ENCODE data around the gene MAB21L1. TPM values are rescaled to one million over a fixed set of nuclear protein-coding genes. Genes with fewer than 3 reads are reported as not detected.

MAB21L1 gene
- total and polyA plus RNA-seq, 2 experiments from 2014 or later, result 0.78 TPM; not detected in 1

DNA sequence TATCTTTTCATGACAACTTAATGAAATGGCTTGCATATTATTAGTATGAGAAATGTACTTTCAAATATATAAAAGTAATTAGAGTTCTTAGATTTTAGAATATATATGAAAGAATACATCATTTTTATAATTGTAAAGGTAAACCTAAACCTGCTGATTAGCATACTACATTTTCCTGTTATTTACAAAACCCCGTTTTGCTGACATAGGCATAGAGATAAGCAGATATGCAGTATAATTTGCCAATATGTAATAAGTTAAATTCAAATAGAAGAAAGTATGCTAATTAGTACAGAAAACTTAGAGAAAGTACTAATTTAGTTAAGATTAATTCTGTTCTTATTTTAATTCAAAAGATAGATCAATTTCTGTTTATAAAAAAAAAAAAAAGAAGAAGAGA lies 21.5 kb downstream of the MAB21L1 start:
- no peaks in the 10 kb centered on the region for H3K4me1 Mint-ChIP-seq
- no peaks in the 10 kb centered on the region for H3K36me3 ChIP-seq (ENCODE audit: insufficient read depth)
- no peak overlapping the region for H3K4me2 ChIP-seq
- no peaks in the 10 kb centered on the region for H3K27me3 ChIP-seq (ENCODE audit: insufficient read depth)
- H3K27ac ChIP-seq (ENCODE audit: low read depth), result no peak overlapping the region
- H3K9me3 Mint-ChIP-seq, result no peaks in the 10 kb centered on the region
- ATAC-seq (no peak), DNase-seq (ENCODE audit: low spot score) (no peak)
- H3F3A ChIP-seq (replicated peaks; ENCODE audit: low read depth), result no peaks in the 10 kb centered on the region
- H3K4me1 ChIP-seq (ENCODE audit: insufficient read depth), result no peaks in the 10 kb centered on the region
- no peak overlapping the region for H3K4me3 ChIP-seq
- H3K36me3 Mint-ChIP-seq (ENCODE audit: low read depth), result no peaks in the 10 kb centered on the region
- H3K79me2 ChIP-seq (replicated peaks; ENCODE audit: insufficient read depth), result no peaks in the 10 kb centered on the region
- H3K4me3 Mint-ChIP-seq, result no peak overlapping the region
- H3K27me3 Mint-ChIP-seq (ENCODE audit: insufficient read depth, low read depth, poor library complexity), result no peaks in the 10 kb centered on the region
- TF ChIP-seq NANOG (IDR thresholded peaks at IDR 0.05; ENCODE audit: borderline replicate concordance), result no peak
- no peak for TF ChIP-seq EZH2 (IDR thresholded peaks at IDR 0.05; ENCODE audit: low read depth, unreplicated experiment)
- H4K20me1 ChIP-seq (replicated peaks; ENCODE audit: insufficient read depth), result no peaks in the 10 kb centered on the region
- no peaks in the 10 kb centered on the region for H3K9me2 ChIP-seq (ENCODE audit: insufficient read depth)
- H3K27ac Mint-ChIP-seq, result no peak overlapping the region
- no peak overlapping the region for H2AFZ ChIP-seq

DNA sequence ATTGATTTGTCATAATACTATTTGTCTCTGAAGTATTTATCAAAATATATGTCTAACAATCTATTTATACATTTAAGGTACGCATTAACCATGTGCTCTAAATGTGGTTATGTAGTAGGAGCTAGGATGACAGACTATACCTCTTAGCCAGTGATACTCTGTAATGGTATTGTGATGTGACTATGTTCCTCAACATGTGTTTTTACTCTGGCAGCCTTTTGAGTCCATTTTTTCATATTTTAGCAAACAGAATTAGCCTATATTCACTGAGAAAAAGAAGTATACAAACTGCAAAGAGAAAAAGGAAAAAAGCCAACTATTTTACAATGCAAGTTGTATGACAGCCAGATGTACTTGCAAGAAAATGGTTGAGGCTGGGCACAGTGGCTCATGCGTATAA lies 26.7 kb downstream of the MAB21L1 start:
- Histone ChIP-seq H3K9me2 (ENCODE audit: insufficient read depth) (no peaks in the 10 kb centered on the region), H4K20me1 (replicated peaks; ENCODE audit: insufficient read depth) (no peaks in the 10 kb centered on the region), H3K4me2 (no peak overlapping the region), H2AFZ (no peak overlapping the region), H3K36me3 (ENCODE audit: insufficient read depth) (no peaks in the 10 kb centered on the region), H3F3A (replicated peaks; ENCODE audit: low read depth) (no peaks in the 10 kb centered on the region), H3K27ac (ENCODE audit: low read depth) (no peak overlapping the region), H3K27me3 (ENCODE audit: insufficient read depth) (no peaks in the 10 kb centered on the region), H3K4me1 (ENCODE audit: insufficient read depth) (no peaks in the 10 kb centered on the region), H3K4me3 (no peak overlapping the region), H3K79me2 (replicated peaks; ENCODE audit: insufficient read depth) (no peaks in the 10 kb centered on the region)
- ATAC-seq, result no peak
- Mint-ChIP-seq H3K4me3 (no peak overlapping the region), H3K9me3 (no peaks in the 10 kb centered on the region), H3K27me3 (ENCODE audit: insufficient read depth, low read depth, poor library complexity) (no peaks in the 10 kb centered on the region), H3K36me3 (ENCODE audit: low read depth) (no peaks in the 10 kb centered on the region), H3K27ac (no peak overlapping the region), H3K4me1 (no peaks in the 10 kb centered on the region)
- TF ChIP-seq, protein P1, sequence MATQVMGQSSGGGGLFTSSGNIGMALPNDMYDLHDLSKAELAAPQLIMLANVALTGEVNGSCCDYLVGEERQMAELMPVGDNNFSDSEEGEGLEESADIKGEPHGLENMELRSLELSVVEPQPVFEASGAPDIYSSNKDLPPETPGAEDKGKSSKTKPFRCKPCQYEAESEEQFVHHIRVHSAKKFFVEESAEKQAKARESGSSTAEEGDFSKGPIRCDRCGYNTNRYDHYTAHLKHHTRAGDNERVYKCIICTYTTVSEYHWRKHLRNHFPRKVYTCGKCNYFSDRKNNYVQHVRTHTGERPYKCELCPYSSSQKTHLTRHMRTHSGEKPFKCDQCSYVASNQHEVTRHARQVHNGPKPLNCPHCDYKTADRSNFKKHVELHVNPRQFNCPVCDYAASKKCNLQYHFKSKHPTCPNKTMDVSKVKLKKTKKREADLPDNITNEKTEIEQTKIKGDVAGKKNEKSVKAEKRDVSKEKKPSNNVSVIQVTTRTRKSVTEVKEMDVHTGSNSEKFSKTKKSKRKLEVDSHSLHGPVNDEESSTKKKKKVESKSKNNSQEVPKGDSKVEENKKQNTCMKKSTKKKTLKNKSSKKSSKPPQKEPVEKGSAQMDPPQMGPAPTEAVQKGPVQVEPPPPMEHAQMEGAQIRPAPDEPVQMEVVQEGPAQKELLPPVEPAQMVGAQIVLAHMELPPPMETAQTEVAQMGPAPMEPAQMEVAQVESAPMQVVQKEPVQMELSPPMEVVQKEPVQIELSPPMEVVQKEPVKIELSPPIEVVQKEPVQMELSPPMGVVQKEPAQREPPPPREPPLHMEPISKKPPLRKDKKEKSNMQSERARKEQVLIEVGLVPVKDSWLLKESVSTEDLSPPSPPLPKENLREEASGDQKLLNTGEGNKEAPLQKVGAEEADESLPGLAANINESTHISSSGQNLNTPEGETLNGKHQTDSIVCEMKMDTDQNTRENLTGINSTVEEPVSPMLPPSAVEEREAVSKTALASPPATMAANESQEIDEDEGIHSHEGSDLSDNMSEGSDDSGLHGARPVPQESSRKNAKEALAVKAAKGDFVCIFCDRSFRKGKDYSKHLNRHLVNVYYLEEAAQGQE (IDR thresholded peaks at IDR 0.05; ENCODE audit: unreplicated experiment), result no peak
- TF ChIP-seq JUNB (IDR thresholded peaks at IDR 0.05; ENCODE audit: unreplicated experiment) (no peak), EZH2 (IDR thresholded peaks at IDR 0.05; ENCODE audit: low read depth, unreplicated experiment) (no peak)
- TF ChIP-seq, protein P2, sequence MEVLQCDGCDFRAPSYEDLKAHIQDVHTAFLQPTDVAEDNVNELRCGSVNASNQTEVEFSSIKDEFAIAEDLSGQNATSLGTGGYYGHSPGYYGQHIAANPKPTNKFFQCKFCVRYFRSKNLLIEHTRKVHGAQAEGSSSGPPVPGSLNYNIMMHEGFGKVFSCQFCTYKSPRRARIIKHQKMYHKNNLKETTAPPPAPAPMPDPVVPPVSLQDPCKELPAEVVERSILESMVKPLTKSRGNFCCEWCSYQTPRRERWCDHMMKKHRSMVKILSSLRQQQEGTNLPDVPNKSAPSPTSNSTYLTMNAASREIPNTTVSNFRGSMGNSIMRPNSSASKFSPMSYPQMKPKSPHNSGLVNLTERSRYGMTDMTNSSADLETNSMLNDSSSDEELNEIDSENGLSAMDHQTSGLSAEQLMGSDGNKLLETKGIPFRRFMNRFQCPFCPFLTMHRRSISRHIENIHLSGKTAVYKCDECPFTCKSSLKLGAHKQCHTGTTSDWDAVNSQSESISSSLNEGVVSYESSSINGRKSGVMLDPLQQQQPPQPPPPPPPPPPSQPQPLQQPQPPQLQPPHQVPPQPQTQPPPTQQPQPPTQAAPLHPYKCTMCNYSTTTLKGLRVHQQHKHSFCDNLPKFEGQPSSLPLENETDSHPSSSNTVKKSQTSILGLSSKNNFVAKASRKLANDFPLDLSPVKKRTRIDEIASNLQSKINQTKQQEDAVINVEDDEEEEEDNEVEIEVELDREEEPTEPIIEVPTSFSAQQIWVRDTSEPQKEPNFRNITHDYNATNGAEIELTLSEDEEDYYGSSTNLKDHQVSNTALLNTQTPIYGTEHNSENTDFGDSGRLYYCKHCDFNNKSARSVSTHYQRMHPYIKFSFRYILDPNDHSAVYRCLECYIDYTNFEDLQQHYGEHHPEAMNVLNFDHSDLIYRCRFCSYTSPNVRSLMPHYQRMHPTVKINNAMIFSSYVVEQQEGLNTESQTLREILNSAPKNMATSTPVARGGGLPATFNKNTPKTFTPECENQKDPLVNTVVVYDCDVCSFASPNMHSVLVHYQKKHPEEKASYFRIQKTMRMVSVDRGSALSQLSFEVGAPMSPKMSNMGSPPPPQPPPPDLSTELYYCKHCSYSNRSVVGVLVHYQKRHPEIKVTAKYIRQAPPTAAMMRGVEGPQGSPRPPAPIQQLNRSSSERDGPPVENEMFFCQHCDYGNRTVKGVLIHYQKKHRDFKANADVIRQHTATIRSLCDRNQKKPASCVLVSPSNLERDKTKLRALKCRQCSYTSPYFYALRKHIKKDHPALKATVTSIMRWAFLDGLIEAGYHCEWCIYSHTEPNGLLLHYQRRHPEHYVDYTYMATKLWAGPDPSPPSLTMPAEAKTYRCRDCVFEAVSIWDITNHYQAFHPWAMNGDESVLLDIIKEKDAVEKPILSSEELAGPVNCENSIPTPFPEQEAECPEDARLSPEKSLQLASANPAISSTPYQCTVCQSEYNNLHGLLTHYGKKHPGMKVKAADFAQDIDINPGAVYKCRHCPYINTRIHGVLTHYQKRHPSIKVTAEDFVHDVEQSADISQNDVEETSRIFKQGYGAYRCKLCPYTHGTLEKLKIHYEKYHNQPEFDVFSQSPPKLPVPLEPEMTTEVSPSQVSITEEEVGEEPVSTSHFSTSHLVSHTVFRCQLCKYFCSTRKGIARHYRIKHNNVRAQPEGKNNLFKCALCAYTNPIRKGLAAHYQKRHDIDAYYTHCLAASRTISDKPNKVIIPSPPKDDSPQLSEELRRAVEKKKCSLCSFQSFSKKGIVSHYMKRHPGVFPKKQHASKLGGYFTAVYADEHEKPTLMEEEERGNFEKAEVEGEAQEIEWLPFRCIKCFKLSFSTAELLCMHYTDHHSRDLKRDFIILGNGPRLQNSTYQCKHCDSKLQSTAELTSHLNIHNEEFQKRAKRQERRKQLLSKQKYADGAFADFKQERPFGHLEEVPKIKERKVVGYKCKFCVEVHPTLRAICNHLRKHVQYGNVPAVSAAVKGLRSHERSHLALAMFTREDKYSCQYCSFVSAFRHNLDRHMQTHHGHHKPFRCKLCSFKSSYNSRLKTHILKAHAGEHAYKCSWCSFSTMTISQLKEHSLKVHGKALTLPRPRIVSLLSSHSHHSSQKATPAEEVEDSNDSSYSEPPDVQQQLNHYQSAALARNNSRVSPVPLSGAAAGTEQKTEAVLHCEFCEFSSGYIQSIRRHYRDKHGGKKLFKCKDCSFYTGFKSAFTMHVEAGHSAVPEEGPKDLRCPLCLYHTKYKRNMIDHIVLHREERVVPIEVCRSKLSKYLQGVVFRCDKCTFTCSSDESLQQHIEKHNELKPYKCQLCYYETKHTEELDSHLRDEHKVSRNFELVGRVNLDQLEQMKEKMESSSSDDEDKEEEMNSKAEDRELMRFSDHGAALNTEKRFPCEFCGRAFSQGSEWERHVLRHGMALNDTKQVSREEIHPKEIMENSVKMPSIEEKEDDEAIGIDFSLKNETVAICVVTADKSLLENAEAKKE (CRISPR knock-in tag; IDR thresholded peaks at IDR 0.05), result no peak
- no peak for DNase-seq (ENCODE audit: low spot score)

Data from GM23338 (cell line).